ENCODE measurements around the gene RFX3.

Gene RFX3

DNA sequence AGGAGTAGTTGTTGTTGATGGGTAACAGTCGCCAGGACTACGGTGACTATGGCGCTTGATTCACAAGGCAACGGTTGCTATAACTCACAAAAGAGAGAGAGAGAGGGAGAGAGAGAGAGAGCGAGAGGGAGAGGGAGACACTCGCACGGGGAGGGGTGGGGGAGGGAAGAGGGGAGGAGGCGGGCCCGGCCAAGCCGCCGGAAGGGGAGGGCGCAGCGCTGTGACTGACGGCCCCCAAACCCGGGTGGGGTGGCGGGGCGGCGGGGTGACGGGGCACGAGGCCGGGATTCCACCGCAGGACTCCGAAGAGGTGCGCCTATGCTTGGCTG lies at the start of gene RFX3:
Gene RFX3 (minus strand): TSS at position 166 of the 329 bp plus-strand sequence. CDS start 130,413 bp downstream, outside the sequence.
- TF ChIP-seq, protein P1, sequence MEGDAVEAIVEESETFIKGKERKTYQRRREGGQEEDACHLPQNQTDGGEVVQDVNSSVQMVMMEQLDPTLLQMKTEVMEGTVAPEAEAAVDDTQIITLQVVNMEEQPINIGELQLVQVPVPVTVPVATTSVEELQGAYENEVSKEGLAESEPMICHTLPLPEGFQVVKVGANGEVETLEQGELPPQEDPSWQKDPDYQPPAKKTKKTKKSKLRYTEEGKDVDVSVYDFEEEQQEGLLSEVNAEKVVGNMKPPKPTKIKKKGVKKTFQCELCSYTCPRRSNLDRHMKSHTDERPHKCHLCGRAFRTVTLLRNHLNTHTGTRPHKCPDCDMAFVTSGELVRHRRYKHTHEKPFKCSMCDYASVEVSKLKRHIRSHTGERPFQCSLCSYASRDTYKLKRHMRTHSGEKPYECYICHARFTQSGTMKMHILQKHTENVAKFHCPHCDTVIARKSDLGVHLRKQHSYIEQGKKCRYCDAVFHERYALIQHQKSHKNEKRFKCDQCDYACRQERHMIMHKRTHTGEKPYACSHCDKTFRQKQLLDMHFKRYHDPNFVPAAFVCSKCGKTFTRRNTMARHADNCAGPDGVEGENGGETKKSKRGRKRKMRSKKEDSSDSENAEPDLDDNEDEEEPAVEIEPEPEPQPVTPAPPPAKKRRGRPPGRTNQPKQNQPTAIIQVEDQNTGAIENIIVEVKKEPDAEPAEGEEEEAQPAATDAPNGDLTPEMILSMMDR (conservative IDR thresholded peaks at IDR 0.05; ENCODE audit: low read length) = no peak
- DNase-seq (ENCODE audit: low read depth) = peak; percentile 99
- peak within 1 kb of the TSS; percentile 94 for H3K4me3 ChIP-seq (ENCODE audit: low read length)

DNA sequence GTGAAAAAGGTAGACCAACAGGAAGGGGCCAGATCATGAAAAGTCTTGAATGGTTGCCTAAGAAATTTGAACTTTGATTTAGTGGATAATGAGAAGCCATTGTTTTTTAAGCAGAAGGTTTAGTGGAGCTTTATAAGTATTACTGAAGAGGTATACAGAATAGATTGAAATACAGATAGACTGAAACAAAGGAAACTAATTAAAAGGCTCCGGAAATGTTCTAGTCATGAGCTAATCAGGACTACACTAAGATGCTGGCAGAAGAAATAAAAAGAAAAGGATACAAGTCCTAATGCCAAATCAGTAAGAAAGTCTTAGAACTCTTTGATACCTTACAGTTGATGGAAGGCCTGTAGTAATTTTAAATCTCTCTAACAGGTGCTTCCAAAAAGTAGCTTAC lies 45.7 kb upstream of the RFX3 start:
- H3K4me3 ChIP-seq (ENCODE audit: low read length) = no peak overlapping the region
- TF ChIP-seq, protein P1 (conservative IDR thresholded peaks at IDR 0.05; ENCODE audit: low read length) = no peak
- no peak for DNase-seq (ENCODE audit: low read depth)

DNA sequence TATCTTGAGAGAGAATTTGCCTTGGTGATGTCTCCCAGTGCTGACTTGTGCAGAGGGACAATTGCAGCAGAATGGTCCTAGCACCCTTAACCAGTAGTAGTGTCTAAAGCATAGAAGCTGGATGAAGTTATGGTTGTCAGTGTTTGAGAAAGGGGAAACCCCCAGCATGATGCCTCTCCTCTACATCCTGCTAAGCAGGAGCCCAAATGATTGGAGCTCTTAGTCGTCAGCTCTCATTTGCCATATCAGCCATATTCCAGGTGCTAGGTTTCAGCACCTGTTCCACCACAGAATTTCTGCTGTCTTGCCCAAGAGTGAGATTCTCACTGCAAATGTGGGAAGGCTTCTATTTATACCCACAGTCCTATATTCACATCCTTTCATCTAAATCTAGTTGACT lies 43.7 kb upstream of the RFX3 start:
- TF ChIP-seq, protein P1 (conservative IDR thresholded peaks at IDR 0.05; ENCODE audit: low read length) = no peak

DNA sequence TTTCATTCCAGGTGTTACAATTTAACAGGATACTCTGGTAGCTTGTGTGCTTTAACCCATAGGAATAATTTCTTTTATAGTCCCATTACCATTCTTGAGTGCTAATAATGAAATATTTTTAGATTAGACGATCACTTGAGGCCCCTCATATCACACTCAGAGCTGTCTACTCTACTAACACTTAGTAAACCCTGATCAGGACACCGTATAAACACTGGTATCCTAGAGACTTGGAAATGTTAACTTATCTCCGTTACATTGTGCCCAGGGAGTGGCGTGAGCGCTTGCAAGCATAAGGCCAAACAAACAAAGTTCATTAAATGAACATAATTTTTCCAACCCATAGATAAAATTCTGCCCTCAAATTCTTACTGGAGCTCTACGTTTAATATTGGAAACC lies 42.2 kb upstream of the RFX3 start:
- TF ChIP-seq, protein P1 (conservative IDR thresholded peaks at IDR 0.05; ENCODE audit: low read length) = no peak
- DNase-seq (ENCODE audit: low read depth) = no peak
- no peak overlapping the region for H3K4me3 ChIP-seq (ENCODE audit: low read length)

More for the DNA sequence above, 43.7 kb upstream of the RFX3 start:
- no peak overlapping the region for H3K4me3 ChIP-seq (ENCODE audit: low read length)
- DNase-seq (ENCODE audit: low read depth) = no peak

DNA sequence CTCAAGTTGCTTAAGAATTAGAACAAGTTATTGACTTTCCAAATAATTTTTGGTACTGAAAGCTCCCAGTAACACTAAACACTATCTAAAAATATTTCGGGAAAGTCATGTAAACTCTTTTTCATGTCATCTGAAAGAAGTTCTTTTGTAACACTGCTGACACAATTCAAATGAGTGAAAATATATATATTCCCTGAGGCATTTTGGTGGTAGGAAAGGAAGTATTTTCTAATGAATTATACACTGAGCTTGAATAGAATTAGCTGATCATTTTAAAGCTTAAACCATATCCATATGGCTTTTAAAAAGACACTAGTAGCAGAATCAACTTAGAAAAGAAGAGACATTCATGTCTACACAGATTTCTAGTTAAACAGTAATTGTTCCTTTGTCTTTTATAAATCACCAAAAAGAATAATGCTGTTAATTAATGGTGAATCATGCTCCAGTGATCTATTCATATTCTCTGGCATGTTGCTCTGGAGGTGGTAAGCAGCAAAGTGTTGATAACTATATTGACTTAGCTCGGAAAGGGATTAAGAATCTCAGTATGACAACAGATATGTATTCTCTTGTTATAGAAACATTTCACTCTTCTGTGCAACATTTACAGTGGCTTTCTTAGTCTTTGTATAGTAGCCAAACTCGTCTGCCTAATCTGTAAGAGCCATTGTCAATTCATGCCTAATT lies 27.4 kb upstream of the RFX3 start:
- TF ChIP-seq, protein P1 (conservative IDR thresholded peaks at IDR 0.05; ENCODE audit: low read length) = no peak
- DNase-seq (ENCODE audit: low read depth) = no peak
- no peak overlapping the region for H3K4me3 ChIP-seq (ENCODE audit: low read length)

DNA sequence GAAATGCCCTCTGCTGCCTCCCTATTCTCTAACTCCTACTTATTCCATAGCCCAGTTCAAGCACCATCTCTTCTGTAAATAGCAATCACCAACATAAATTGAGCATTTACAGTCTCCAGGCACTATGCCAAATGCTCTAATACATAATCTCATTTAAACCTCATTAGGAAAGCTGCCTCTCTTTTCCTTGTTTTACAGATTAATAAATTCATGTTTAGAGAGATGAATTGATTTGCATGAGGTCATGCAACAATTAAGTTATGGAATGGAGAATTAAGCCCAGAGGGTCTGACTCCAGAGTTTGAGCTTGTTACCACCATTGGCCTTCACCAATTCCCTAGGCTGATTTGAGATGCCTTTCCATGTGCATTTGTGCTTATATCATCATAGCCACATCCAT lies 23.4 kb upstream of the RFX3 start:
- DNase-seq (ENCODE audit: low read depth) = no peak
- TF ChIP-seq, protein P1 (conservative IDR thresholded peaks at IDR 0.05; ENCODE audit: low read length) = no peak
- H3K4me3 ChIP-seq (ENCODE audit: low read length) = no peak overlapping the region

DNA sequence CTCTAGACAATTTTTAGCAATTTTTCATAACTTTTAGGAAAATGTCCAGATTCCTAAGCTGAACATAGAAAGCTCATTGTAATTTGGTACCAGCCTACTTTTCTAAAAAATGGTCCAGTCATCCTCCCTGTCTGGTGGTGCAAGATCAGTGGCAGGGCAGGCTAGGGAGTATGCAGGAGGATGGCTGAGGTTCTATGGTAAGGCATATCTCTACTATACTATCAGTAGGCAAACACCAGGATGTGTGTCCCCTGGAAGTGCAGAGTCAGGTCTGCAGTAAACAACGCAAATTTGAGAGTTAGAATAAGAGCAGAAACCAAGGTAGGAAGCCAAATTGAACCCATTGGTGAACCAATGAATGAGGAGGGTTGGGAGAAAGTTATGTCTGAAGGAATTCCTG lies 22.8 kb upstream of the RFX3 start:
- TF ChIP-seq, protein P1 (conservative IDR thresholded peaks at IDR 0.05; ENCODE audit: low read length) = no peak
- DNase-seq (ENCODE audit: low read depth) = no peak
- H3K4me3 ChIP-seq (ENCODE audit: low read length) = no peak overlapping the region
